AG09309 (cell line): ENCODE data around the gene ASTN2.

ENCODE experiments used
- DNase-seq: peaks from one replicate; pipeline ENCODE4 v3.0.0-alpha.2; 2010; ENCODE audit warnings: low read depth
- H3K4me3 ChIP-seq: 2 replicates; pipeline ENCODE4 v1.5.1; 2011; ENCODE audit warnings: mild to moderate bottlenecking, low read depth, low read length, moderate library complexity; ENCODE audit not compliant: control insufficient read depth
- CTCF ChIP-seq: IDR thresholded peaks from 2 replicates; pipeline ENCODE4 v1.5.1; 2011; ENCODE audit warnings: mild to moderate bottlenecking, low read depth, low read length, inconsistent platforms; ENCODE audit not compliant: insufficient read depth, control insufficient read depth; ENCODE audit errors: missing control alignments

The ASTN2 gene

GRCh38 chr9:116380496-116380995 is 1034.3 kb downstream of the ASTN2 start:
- no peak for DNase-seq
- TF ChIP-seq CTCF, result no peak
- H3K4me3 ChIP-seq, result no peak overlapping the region

- no peak for DNase-seq
- H3K4me3 ChIP-seq, result no peak overlapping the region
- no peak for TF ChIP-seq CTCF
These were observed 1035.0 kb downstream of the ASTN2 start for GRCh38 chr9:116379821-116380220.

DNA sequence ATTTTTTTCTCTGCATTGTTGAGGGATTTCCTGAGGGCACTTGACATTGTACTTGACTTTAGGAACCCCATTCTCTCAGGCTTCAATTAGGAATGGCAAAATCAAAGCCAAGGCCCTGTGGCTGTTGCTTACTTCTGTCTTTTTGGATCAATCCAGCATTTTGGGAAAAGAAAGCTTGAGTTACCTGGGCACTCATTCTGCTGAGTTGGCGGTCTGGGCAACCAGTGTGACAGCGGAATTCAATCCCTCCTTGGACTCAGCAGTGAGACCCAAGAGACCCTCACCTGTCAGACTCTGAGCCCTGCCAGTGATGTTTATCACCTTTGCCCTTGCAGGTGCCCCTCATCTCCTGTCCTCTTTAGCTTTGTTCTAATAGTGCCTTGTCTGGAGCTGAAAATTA is 1036.0 kb downstream of the ASTN2 start:
- no peak overlapping the region for H3K4me3 ChIP-seq
- no peak for DNase-seq
- no peak for TF ChIP-seq CTCF

GRCh38 chr9:116377179-116377798 is 1037.6 kb downstream of the ASTN2 start:
- no peak overlapping the region for H3K4me3 ChIP-seq
- no peak for DNase-seq
- no peak for TF ChIP-seq CTCF
